SK-N-SH (cell line): ENCODE results near the gene ELMO2. TPM values are rescaled to one million over a fixed set of nuclear protein-coding genes. Genes with fewer than 3 reads are reported as not detected.

ENCODE experiments used
- CTCF ChIA-PET: fragments of 300-600, 350-600 bp; formaldehyde crosslinking; extraction: SDS; loops from one replicate; lab custom pipeline; 2021; lab: Yijun Ruan, JAX
- POLR2A ChIA-PET: fragments of 350-600 bp; sonication (Branson Sonifier 250); formaldehyde crosslinking; extraction: SDS; loops from one replicate; lab custom pipeline; 2020; ENCODE audit warnings: antibody characterized with exemption, inconsistent platforms; lab: Yijun Ruan, JAX
- DNase-seq: peaks from one replicate; pipeline ENCODE4 v3.0.0; 2012
- H2AFZ ChIP-seq: fragments of 200-600 bp; sonication (generic); 2 replicates; pipeline ENCODE4 v1.8.1; 2016; ENCODE audit warnings: antibody characterized with exemption, mild to moderate bottlenecking, low read depth
- H3F3A ChIP-seq: fragments of 200-600 bp; sonication (generic); replicated peaks from 2 replicates; pipeline ENCODE3; 2016; ENCODE audit warnings: antibody characterized with exemption, mild to moderate bottlenecking; ENCODE audit not compliant: insufficient read depth
- H3K27ac ChIP-seq, 2 experiments: fragments of 200-500 bp in 1 of 2; fragments of 200-600 bp in 1 of 2; sonication (Bioruptor generic) in 1 of 2; sonication (generic), shearing (Covaris generic) in 1 of 2; 2 replicates each; pipeline versions ENCODE4 v1.5.1 to v1.6.1; 2014 to 2016; ENCODE audit warnings: low read depth in 2 of 2, inconsistent platforms in 1 of 2, low read length in 1 of 2, mild to moderate bottlenecking in 1 of 2, mixed read lengths in 1 of 2
- H3K27me3 ChIP-seq: fragments of 200-600 bp; sonication (generic), shearing (Covaris generic); 2 replicates; pipeline ENCODE4 v1.6.1; 2016; ENCODE audit warnings: mixed run types; ENCODE audit not compliant: insufficient read depth
- H3K36me3 ChIP-seq, 2 experiments: fragments of 200-500 bp in 1 of 2; fragments of 200-600 bp in 1 of 2; sonication (Bioruptor generic) in 1 of 2; sonication (generic) in 1 of 2; replicated peaks in 1 of 2; 2 replicates each; pipeline versions ENCODE3 to v1.5.1; 2014 to 2016; ENCODE audit warnings: low read length in 1 of 2, mild to moderate bottlenecking in 1 of 2; ENCODE audit not compliant: insufficient read depth in 2 of 2, control insufficient read depth in 1 of 2
- H3K4me1 ChIP-seq, 2 experiments: fragments of 200-500 bp in 1 of 2; fragments of 200-600 bp in 1 of 2; sonication (Bioruptor generic) in 1 of 2; sonication (generic), shearing (Covaris generic) in 1 of 2; 2 replicates each; pipeline versions ENCODE4 v1.5.1 to v1.6.1; 2014 to 2016; ENCODE audit warnings: low read depth in 1 of 2, low read length in 1 of 2, mixed run types in 1 of 2; ENCODE audit not compliant: insufficient read depth in 2 of 2, control insufficient read depth in 1 of 2
- H3K4me2 ChIP-seq: fragments of 200-600 bp; sonication (generic), shearing (Covaris generic); 2 replicates; pipeline ENCODE4 v1.6.1; 2017; ENCODE audit warnings: mixed run types
- H3K4me3 ChIP-seq, 2 experiments: fragments of 200-500 bp in 1 of 2; fragments of 200-600 bp in 1 of 2; sonication (Bioruptor generic) in 1 of 2; sonication (generic), shearing (Covaris generic) in 1 of 2; 2 replicates each; pipeline versions ENCODE4 v1.5.1 to v1.8.1; 2014 to 2016; ENCODE audit warnings: low read depth in 2 of 2, inconsistent platforms in 1 of 2, low read length in 1 of 2, mild to moderate bottlenecking in 1 of 2, mixed read lengths in 1 of 2, moderate library complexity in 1 of 2
- H3K79me2 ChIP-seq: fragments of 200-600 bp; sonication (generic); 2 replicates; pipeline ENCODE4 v1.8.1; 2017; ENCODE audit warnings: mild to moderate bottlenecking; ENCODE audit not compliant: insufficient read depth
- H3K9ac ChIP-seq: fragments of 200-600 bp; sonication (generic); 2 replicates; pipeline ENCODE4 v1.6.1; 2017; ENCODE audit warnings: mixed run types
- H3K9me2 ChIP-seq: fragments of 200-600 bp; sonication (generic); 2 replicates; pipeline ENCODE4 v1.6.1; 2017; ENCODE audit warnings: mixed run types
- H3K9me3 ChIP-seq: fragments of 200-600 bp; sonication (generic); 2 replicates; pipeline ENCODE4 v1.6.1; 2017; ENCODE audit warnings: mixed run types, mild to moderate bottlenecking, moderate library complexity
- H4K20me1 ChIP-seq: fragments of 200-600 bp; sonication (generic); 2 replicates; pipeline ENCODE4 v1.6.1; 2017; ENCODE audit warnings: mild to moderate bottlenecking, mixed run types; ENCODE audit not compliant: insufficient read depth
- CHD2 ChIP-seq: fragments of 150-350 bp; IDR thresholded peaks from 2 replicates; pipeline ENCODE4 v1.6.1; 2018; ENCODE audit warnings: low read length; ENCODE audit not compliant: partially characterized antibody
- EP300 ChIP-seq, 2 experiments: IDR thresholded peaks; 2 replicates each; pipeline versions ENCODE4 v1.4.0 to v1.6.1; 2012; ENCODE audit warnings: borderline replicate concordance in 1 of 2, low read depth in 1 of 2, low read length in 1 of 2
- EZH2phosphoT487 ChIP-seq: fragments of 200-600 bp; sonication (generic); IDR thresholded peaks from 2 replicates; pipeline ENCODE4 v1.6.1; 2017; ENCODE audit warnings: low read depth, mixed run types, mild to moderate bottlenecking, antibody characterized with exemption, moderate library complexity, borderline replicate concordance
- FOSL2 ChIP-seq: IDR thresholded peaks from 2 replicates; pipeline ENCODE4 v1.4.0; 2012; ENCODE audit warnings: low read depth, mild to moderate bottlenecking, moderate library complexity, borderline replicate concordance
- FOXJ3 ChIP-seq: sonication (generic); formaldehyde crosslinking; IDR thresholded peaks from 2 replicates; pipeline ENCODE4 v1.5.1; 2020; ENCODE audit warnings: mild to moderate bottlenecking, missing genetic modification reagents
- GABPA ChIP-seq: IDR thresholded peaks from 2 replicates; pipeline ENCODE4 v1.4.0; 2012; ENCODE audit warnings: low read depth, mild to moderate bottlenecking
- GATA2 ChIP-seq: sonication (generic); formaldehyde crosslinking; IDR thresholded peaks from 2 replicates; pipeline ENCODE4 v1.5.0; 2020; ENCODE audit warnings: mild to moderate bottlenecking, missing genetic modification reagents
- IRF3 ChIP-seq: fragments of 150-350 bp; IDR thresholded peaks from 2 replicates; pipeline ENCODE4 v1.6.1; 2016; ENCODE audit warnings: mild to moderate bottlenecking, low read depth, low read length
- MXI1 ChIP-seq: IDR thresholded peaks from 2 replicates; pipeline ENCODE4 v1.6.1; 2012; ENCODE audit warnings: mild to moderate bottlenecking, low read depth, low read length, improper control_type of control experiment
- NFIC ChIP-seq: IDR thresholded peaks from 2 replicates; pipeline ENCODE4 v1.4.0; 2012; ENCODE audit warnings: borderline replicate concordance
- PBX3 ChIP-seq: IDR thresholded peaks from 2 replicates; pipeline ENCODE4; 2012
- POLR2AphosphoS5 ChIP-seq: IDR thresholded peaks from 2 replicates; pipeline ENCODE4 v1.6.1; 2012; ENCODE audit warnings: low read depth, low read length
- RAD21 ChIP-seq: IDR thresholded peaks from 2 replicates; pipeline ENCODE4 v1.6.1; 2012; ENCODE audit warnings: mild to moderate bottlenecking, low read length
- RXRA ChIP-seq: IDR thresholded peaks from 2 replicates; pipeline ENCODE4 v1.4.0; 2012; ENCODE audit warnings: low read depth, mild to moderate bottlenecking, borderline replicate concordance
- TAF1 ChIP-seq: IDR thresholded peaks from 2 replicates; pipeline ENCODE4 v1.6.1; 2012; ENCODE audit warnings: low read depth, mild to moderate bottlenecking, low read length, moderate library complexity, borderline replicate concordance
- TCF12 ChIP-seq: IDR thresholded peaks from 2 replicates; pipeline ENCODE4 v1.4.0; 2012
- USF1 ChIP-seq: IDR thresholded peaks from 2 replicates; pipeline ENCODE4 v1.4.0; 2012; ENCODE audit warnings: low read depth, borderline replicate concordance
- WGBS: methylation state at CpG from one replicate; pipeline ENCODE4 v1.1.6; 2017; ENCODE audit warnings: low lambda C conversion rate; 5-methylcytosine and 5-hydroxymethylcytosine counted together
- polyA plus RNA-seq, 3 experiments: library from polyadenylated mRNA; depleted of rRNA; stranded (reverse); fragments of >200 nt; gene quantifications; 2 replicates each; pipeline ENCODE4 v1.2.3, GENCODE V29; 2012

ELMO2 gene
- polyA plus RNA-seq, 1 of the 3 experiments (the other 2 are of a cell fraction) = 32.1 TPM

- ChIA-PET CTCF (interaction anchor here (0.9 to 1.9 kb wide), 2 partner anchors 46 to 267 kb away, joined by 3 to 5 read pairs; no protein-coding TSS in a partner anchor), POLR2A (no interaction called here)
- no peak overlapping the region for H3K9ac ChIP-seq
- no peaks in the 10 kb centered on the region for H3K9me2 ChIP-seq
- H3K27me3 ChIP-seq = no peaks in the 10 kb centered on the region
- H3K4me3 ChIP-seq = no peak overlapping the region
- WGBS = 90% methylated on average over 11 of the region's 11 CpGs
- no peaks in the 10 kb centered on the region for H3F3A ChIP-seq
- H3K9me3 ChIP-seq = no peaks in the 10 kb centered on the region
- DNase-seq = no peak
- H3K4me2 ChIP-seq = no peak overlapping the region
- peaks cover 52% of the 10 kb centered on the region for H3K79me2 ChIP-seq
- TF ChIP-seq TAF1 (no peak), FOSL2 (no peak), GATA2 (CRISPR knock-in tag) (no peak), RAD21 (no peak), MXI1 (no peak), NFIC (no peak), RXRA (no peak), POLR2AphosphoS5 (no peak), TCF12 (no peak), GABPA (no peak), PBX3 (no peak), CHD2 (no peak), EP300 (IDR thresholded peaks at IDR 0.05; ENCODE audit: borderline replicate concordance in 1 of 2, low read depth in 1 of 2, low read length in 1 of 2) (no peak), EZH2phosphoT487 (no peak), FOXJ3 (CRISPR knock-in tag) (no peak), USF1 (no peak), IRF3 (no peak)
- H3K27ac ChIP-seq = no peak overlapping the region
- H4K20me1 ChIP-seq = peaks cover 19% of the 10 kb centered on the region
- peaks cover 43 to 74% of the 10 kb centered on the region in 2 experiments for H3K36me3 ChIP-seq
- peaks cover 0 to under 1% of the 10 kb centered on the region in 2 experiments; a peak in 2 of 4 replicates for H3K4me1 ChIP-seq
- H2AFZ ChIP-seq = no peak overlapping the region
These were observed 11.3 kb downstream of the ELMO2 start for GRCh38 chr20:46394872-46395760.
